Stimulated activated CD8-positive, alpha-beta memory T cell treated with anti-CD3 and anti-CD28 coated beads, Interleukin-4, amount 100 ng/mL, for 4 hours (primary cell): ENCODE data around the gene EPGN.

Experiments
- DNase-seq, 2 donors: peaks; one replicate each; pipeline ENCODE4 v3.0.0-alpha.2; 2020; ENCODE audit warnings: low read depth in 2 of 2, low spot score in 1 of 2

The EPGN gene, protein sequence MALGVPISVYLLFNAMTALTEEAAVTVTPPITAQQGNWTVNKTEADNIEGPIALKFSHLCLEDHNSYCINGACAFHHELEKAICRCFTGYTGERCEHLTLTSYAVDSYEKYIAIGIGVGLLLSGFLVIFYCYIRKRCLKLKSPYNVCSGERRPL

DNA sequence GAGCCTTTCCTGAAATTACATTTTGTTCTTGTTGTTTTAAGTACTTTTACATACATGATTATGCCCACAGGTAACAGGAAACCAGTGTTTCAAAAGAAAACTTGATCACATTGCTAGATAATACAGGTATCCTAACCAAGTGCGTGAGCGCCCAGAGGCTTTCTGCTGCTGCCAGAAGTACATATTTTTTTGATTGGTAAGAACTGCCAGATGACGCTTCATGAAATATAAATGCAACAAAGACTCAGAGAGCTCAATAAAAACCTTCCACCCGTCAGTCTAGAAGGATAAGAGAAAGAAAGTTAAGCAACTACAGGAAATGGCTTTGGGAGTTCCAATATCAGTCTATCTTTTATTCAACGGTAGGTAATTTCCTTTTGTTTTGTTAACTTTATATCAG is at the start of gene EPGN:
Gene EPGN, plus strand, starts transcription at position 256 of the 400 bp plus-strand sequence. Its CDS starts 64 bp downstream, at position 320.
- DNase-seq, result no peak

DNA sequence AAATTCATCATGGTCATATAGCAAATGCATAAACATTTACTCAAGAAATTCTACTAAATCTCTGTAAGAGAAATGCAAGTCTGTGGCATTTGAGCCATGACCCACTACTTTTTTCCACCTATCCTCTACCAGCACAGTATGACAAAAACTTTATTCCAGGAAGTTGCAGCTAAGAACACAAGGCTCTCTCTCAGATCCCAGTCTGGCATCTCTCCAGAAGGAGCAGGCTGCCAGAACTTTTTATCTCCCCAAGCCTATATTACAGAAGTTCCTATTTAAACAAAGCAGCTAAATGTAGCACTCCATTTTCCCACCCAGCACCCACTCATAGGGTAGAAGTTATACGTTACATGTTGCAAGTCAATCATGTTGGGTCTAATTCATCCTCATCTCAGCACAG is 49.3 kb upstream of the EPGN start:
- DNase-seq, result no peak

DNA sequence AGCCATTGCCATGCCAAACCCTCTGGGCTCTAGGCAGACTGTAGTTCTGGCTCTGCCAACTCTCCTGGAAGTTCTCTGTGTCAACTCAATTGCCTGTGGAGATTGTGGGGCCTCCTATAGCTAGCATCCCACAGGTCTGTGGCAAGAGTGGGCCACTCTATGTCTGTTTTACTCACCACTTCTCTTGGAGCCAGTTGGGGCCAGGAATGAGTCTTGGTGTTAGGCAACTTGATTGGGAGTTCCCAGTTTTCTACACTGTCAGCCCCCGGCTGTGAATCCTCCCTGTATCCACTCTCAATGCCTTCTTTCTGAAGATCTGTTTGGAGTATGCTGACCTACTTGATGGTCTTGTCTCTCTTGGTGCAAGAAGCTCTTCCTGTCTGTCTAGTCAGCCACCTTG is 48.2 kb upstream of the EPGN start:
- DNase-seq, result no peak

DNA sequence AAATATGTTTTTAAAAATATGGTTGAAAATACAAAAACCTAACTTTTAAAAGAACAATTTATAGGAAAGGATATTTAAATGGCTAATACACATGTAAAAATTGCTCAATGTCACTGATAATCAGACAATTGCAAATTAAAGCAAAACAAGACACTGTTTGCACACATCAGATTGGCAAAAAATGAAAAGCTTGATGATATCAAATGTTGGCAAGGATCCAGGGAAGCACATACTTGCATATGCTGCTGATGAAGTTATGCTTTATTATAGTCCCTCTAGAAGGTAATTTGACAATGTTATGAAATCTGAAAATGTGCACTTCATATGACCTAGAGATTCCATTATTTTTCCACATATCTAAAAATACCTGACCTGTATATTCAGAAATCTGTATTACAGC is 45.7 kb upstream of the EPGN start:
- no peak for DNase-seq

DNA sequence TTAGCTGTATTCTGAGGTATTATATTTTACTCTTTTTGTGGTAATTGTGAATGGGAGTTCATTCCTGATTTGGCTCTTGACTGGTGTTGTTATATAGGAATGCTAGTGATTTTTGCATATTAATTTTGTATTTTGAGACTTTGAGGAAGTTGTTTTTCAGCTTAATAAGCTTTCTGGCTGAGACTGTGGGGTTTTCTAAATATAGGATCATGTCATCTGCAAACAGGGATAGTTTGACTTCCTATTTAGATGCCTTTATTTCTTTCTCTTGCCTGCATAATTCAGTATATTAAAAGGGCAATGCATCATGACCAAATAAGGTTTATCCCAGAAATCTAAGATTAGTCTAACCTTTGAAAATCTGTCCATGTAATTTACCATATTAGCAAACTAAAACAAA is 44.7 kb upstream of the EPGN start:
- no peak for DNase-seq

DNA sequence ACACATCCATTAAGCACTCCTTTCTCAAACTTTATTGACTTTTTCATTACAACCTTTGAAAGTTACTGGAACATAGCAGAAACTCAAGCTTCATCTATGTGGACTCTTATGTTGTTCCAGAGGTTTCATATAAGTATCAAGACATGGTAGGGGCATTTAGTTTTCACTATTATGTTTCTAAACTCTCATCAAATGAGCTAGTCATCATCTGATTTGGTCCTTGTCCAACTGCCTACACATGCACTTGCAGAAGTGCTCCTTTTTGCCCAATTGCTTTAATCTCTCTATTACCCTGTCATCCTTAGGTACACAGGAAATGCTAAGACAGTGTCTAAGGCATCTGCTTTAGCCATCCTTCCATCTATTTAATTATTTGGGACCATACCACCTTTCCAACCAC is 42.2 kb upstream of the EPGN start:
- no peak for DNase-seq

DNA sequence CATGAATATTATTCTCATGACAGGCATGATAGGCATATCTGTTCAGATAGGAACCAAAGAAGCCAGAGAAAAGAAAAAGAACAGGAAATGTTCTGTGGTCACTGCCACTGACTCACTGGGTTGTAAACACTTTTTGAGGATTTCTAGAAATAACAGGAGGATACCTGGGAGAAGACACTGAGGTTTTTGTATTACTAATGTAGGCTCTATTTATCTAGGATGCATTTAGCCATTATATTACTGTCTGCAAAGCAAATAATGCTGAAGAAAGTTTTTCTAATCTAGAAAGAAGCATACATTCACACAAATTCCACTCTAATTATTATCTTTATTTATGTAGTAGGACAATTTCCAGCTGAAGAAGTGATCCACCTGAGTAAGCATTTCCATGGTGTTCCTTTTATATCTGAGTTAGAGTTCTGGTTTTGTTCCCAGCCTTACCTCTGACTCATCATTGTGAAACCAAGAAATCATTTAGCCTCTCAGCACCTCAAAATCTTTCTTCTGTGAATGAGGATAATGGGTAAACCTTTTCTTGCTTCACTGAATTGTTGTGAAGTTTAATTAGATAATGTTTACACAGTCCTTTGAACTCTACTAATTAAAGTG is 40.2 kb upstream of the EPGN start:
- no peak for DNase-seq

DNA sequence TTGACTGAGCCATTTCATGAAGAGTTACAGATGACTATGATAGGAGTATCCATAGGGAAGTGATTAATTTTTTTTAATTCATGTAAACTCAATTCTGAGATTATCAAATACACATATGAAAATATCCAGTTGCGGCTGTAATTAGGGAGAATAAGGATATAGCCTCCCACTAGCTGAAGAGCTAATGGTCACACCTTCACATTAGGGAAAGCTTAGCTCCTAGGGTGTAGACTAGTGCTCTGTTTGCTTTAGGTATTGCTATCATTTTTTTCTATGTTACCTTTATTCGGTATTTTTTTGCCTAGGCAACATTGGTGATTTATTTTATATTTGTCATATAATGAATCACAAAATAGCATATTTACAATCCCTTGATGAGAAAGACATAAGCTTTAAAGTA is 39.6 kb upstream of the EPGN start:
- no peak for DNase-seq

DNA sequence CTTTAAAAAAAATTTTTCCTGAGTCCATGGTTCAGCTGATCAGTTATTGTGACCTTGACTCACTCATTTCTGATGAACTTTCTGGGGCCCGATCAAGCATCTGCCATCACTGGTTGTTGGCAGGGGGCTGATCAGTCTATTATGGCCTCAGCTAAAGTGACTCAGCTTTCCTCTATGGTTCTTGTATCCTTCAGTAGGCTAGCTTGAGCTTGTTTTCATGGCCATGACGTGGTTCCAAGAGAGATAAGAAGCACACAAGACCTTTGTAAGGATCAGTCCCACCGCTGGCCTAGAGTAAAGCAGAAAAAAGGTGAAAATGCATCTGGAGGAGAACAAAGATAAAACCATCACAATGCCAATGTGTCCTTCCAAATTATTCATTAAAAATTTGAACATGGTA is 29.8 kb upstream of the EPGN start:
- DNase-seq, result no peak

DNA sequence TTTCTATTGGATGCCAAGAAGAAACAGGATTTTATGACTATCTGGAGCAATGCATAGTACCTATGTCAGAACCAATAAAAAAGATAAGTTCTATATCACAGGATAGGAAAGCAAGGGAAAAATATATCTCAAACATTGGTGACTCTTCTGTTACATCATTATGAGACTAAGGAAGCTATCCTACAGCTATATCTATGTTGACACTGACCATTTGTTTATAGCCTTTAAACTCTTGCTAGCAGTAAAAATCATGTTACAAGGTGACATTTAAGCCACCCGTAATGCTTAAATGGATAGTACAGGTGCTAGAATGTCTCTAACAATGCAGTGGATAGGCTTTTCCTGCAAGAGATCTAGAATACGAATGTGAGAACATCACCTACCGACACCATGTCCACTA is 28.6 kb upstream of the EPGN start:
- DNase-seq, result no peak

DNA sequence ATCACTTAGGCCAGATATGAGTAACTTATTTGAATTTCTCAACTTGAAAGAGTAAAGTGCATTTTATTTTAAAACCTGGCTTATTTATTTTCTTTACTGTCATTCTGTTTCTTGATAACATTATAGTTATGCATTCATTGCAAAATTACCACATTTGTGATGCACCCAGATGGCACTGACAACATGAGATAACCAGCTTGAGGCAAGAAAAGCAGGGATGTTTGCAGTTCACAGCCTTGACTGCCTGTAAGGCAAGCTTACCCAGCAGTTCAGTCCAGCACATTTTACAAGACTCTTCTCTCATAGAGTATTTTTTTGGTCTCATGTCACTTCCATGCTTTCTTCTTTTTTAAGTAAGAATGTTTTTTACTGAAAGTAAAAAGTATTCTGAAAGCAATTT is 25.3 kb upstream of the EPGN start:
- no peak for DNase-seq

DNA sequence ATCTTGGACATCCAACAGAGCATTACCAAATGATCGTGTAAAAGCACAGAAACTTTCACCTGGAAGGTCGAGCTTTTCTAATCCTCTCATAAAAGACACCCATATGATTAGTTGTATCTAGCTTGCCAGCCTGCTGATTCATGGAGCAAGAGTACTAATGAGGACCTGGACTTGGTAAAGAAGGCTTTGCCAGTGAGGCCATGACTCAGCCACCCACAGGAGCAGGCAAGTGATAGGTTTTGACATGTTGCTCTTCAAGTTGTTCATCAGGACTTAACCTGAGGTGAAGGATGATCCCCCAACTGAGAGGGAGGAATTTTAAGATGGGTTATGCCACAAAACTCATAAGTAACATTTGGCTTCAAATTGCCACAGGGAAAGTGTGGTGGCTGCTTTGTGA is 24.7 kb upstream of the EPGN start:
- no peak for DNase-seq

DNA sequence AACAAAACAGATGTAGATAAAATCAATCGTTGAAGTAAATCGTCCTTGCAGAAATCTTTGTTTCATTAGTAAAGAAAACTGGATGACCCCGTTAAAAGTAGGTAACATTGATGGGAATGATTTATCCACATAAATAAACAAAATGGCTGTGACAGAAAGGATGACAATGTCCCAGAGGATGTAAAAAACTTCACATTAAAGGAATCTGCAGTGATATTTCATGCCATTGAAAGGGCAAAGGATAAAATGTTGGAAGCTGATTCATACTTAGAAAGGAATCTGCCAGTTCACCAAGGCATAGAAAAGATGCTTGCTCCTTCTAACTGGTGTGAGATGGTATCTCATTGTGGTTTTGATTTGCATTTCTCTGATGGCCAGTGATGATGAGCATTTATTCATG is 24.2 kb upstream of the EPGN start:
- no peak for DNase-seq

DNA sequence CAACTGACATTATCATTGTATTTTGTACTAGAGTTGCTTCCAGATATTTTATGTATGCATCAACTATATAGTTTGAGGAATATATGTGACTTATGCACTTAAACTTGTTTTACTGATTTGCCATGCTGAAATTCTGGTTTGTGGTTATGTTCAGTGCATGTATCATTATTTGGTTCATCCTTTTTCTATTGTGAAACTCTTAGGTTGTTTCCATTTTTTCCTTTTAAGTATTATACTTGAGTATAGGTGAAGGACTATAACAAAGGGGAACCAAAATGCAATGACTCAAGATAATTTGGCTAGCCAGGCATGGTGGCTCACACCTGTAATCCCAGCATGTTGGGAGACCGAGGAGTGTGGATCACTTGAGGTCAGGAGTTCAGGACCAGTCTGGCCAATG is 21.1 kb upstream of the EPGN start:
- DNase-seq, result no peak

DNA sequence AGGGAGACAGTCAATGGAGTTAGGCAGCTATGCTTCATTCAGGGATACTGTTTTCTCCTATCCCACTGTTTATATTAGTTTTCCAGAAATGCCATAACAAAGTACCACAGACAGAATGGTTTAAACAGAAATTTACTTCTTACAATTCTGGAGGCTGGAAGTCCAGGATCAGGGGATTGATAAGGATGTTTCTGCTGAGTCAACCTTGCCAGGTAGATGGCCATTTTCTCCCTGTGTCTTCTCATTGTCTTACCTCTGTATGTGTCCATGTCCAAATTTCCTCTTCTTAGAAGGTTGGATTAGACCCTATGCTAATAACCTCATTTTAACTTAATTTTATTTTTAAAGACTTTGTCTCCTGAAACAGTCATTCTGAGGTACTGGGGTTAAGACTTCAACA is 20.5 kb upstream of the EPGN start:
- DNase-seq, result no peak

DNA sequence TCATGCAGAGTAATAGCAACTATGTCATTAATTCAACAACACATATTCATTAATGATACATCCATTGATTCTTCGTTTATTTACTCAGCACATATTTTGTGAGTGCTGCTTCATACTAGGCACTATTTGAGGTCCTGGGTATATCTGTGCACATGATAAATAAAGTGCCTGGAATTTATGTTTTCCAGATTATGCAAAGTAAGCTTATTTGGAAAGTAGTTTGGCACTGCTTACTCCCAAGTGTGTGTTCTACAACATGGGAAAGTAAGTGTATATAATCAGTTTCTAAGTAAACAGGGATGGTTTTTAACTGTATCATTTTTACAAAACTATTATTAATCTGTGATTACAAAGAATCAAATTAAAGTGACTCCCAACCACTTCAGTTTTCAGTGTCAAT is 16.8 kb upstream of the EPGN start:
- DNase-seq, result no peak

DNA sequence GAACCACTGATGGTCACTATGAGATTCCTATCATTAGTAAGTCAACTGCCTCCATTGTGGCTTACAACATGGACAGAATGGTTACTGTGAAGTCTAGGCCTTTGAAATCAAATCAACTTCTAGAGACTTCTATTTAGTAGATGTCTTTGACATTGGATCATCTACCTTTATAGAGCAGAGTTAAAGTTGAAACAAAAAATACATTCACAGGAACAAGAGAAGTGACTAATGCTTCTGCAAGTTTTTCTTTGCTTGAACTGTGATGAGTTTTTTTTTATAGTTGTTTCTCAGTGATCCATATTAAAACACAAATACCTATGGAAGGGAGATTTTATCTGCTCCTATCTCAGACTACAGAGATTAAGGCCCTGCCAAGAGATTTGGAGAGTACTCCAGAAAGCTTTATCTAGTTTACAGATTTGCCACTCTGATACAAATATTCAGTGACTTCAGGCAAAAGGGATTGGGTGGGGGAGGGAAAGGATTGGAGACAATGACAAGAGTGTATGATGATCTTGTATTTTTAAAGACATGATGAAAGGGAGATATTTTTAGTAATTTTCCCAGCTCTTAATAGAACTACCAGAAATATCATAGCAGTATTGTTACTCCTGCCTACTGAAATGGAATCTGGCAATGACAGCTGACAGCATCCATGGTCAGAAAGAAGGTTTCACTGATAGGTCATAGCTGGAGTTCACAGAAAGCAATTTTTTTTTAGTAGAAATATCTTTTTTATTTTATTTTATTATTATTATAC is 16.0 kb upstream of the EPGN start:
- no peak for DNase-seq

DNA sequence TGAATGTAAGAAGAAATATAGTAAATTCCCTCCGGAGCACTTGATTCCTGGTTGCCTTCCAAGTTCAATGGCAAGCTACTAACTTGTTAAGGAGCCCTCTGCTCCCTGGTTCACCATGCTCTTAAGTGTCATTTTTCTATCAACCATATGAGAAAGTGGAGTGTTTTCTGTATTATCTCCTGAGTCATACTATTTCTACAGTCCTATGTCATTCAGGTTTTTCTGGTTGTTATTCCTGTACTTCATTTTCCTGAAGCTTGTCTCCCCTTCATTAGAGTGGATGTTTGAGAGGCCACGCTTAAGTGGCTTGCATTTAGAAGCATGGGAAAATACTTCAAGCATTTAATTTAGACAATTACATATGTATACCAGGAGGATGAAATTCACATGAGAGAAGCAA is 14.7 kb upstream of the EPGN start:
- DNase-seq, result no peak

DNA sequence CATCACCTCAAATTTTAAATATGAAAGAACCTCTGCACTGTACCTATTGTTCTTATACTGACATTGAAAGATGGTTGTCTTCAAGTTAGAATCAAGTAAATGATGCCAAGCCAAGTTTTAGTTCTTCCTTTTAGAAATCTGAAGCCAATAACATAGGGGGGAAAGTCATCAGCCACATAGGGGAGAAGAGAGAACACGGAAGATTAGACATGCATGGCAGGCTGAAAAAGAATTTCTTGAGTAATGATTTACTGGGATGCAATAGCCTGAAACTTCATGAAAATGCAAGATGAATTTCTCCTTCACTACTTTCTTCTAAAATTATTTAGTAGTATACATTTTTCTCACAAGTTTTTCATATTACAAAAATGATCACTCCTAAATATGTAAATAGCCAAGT is 13.6 kb upstream of the EPGN start:
- no peak for DNase-seq

DNA sequence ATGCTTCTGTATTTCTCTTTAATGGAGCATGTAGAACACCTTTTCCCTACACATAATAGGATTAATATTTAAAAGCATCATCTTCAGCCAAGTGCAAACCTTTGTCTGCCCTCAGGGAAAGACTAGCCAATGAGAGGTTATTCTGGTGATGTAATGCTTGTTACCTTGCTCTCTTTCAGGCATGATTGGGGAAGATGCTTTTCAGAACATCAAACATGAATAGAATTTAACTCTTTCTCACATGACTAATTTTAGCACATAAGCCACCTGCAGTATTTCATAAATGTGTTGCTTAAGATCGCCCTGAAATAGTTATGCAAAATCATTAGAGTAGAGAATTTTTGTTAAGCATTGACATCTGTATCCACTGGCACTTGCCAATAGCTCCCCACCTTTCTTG is 10.7 kb upstream of the EPGN start:
- no peak for DNase-seq

DNA sequence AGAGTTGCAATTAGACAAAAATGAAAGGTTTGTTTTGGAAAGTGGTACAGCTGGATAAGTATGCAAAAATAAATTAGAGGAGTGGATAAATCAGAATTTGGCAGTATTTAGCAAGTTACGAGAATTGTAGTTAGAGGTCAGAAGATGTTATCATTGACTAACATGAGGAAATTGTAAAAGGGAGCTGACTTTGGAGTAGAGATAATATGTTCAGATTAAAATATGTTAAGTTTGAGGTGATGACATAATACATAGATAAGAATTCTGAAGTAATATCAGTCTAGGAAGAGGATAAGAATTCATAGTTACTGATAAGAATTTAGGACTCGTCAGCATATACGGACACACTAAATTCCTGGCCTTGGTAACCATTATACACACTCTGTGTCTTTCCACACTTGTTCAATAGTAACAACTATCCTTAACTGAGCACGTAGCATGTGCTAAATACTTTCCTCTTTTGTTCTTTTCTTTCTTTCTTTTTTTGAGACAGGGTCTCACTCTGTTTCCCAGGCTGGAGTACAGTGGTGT is 4.1 kb upstream of the EPGN start:
- DNase-seq, result no peak

DNA sequence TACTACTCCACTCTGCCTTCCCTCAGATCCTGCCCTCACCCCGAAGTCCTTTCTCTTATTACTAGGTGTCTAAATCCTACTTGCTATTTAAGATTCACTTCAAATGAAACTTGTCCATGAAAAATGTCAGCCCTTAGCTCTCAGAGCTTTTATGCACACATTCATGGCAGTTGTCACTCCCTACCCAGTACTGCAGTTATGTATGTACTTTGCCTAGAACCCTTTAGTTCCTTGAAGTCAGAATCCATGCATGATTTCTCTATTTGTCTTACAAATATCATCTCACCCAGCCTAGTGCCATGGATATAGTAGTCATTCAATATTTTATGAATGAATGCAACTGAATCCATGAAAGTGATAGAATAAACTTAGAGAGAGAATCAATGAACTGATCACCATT is 3.3 kb upstream of the EPGN start:
- no peak for DNase-seq

DNA sequence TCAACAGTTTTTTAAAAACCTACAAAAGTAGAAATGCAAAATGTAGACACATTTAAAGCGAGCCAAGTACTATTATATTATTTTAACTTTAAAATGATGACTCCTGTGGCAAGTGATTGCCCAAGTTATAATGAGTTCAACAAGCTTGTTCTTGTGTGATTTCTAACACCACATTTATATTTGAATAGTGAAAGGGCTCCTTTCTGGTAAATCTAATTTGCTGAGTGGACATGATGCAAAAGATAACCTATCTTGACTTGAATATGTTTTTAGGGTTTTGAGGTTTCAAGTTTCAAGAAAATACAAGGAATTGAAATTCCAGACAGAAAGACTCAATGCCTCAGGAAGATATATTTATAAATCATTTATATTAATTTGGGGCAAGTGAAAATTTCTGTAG is 1.1 kb upstream of the EPGN start:
- no peak for DNase-seq
